Upper lobe of left lung (tissue), 6 donors: ENCODE data around the gene RNU1-2. TPM values are rescaled to one million over a fixed set of nuclear protein-coding genes. Genes with fewer than 3 reads are reported as not detected.
"Not testable (repeated sequence)": the region's sequence is repeated elsewhere in the genome, so short reads cannot be mapped to it uniquely, and the experiment has no call there.

Experiments
- ATAC-seq, 2 donors: fragments of 200-7000 bp; cut with Tn5 transposase; one replicate each; pipeline ENCODE4 v1.9.1; 2022; ENCODE audit warnings: mild to moderate bottlenecking in 2 of 2, moderate library complexity in 2 of 2; ENCODE audit not compliant: low FRiP score in 2 of 2
- DNase-seq, 2 donors: peaks; one replicate each; pipeline ENCODE4 v3.0.0-alpha.2; 2019 to 2020
- H3K27ac ChIP-seq, 4 donors: fragments of 200-600 bp; sonication (generic); one replicate each; pipeline ENCODE4 v1.5.1; 2016 to 2019
- H3K27me3 ChIP-seq, 4 donors: fragments of 200-600 bp; sonication (generic); one replicate each; pipeline ENCODE4 v1.5.1; 2017 to 2019
- H3K36me3 ChIP-seq, 4 donors: fragments of 200-600 bp; sonication (generic); one replicate each; pipeline ENCODE4 v1.5.1; 2016 to 2019
- H3K4me1 ChIP-seq, 4 donors: fragments of 200-600 bp; sonication (generic); one replicate each; pipeline ENCODE4 v1.5.1; 2018 to 2019
- H3K4me3 ChIP-seq, 4 donors: fragments of 200-600 bp; sonication (generic); one replicate each; pipeline ENCODE4 v1.5.1; 2017 to 2019; ENCODE audit warnings: mild to moderate bottlenecking in 2 of 4, moderate library complexity in 1 of 4
- H3K9me3 ChIP-seq, 4 donors: fragments of 200-600 bp; sonication (generic); one replicate each; pipeline ENCODE4 v1.5.1; 2018 to 2019
- EP300 ChIP-seq, 4 donors: sonication (generic); formaldehyde crosslinking; IDR thresholded peaks; one replicate each; pipeline ENCODE4 v1.5.1; 2017; ENCODE audit warnings: antibody characterized with exemption in 4 of 4, control low read depth in 2 of 4
- POLR2A ChIP-seq, 4 donors: fragments of 450-650 bp; IDR thresholded peaks; one replicate each; pipeline ENCODE4 v1.5.1; 2016 to 2017; ENCODE audit warnings: antibody characterized with exemption in 4 of 4, mild to moderate bottlenecking in 2 of 4
- POLR2AphosphoS5 ChIP-seq, 2 donors: sonication (generic); formaldehyde crosslinking; IDR thresholded peaks; one replicate each; pipeline ENCODE4 v1.5.1; 2017; ENCODE audit warnings: antibody characterized with exemption in 2 of 2
- WGBS, 2 donors: methylation state at CpG; one replicate each; pipeline ENCODE4 v1.1.5; 2017 to 2018; 5-methylcytosine and 5-hydroxymethylcytosine counted together
- total RNA-seq, 6 donors: library from RNA; depleted of rRNA in 4 of 6; stranded (reverse); fragments of >200 nt in 4 of 6; gene quantifications; one replicate each; pipeline versions ENCODE4 v1.1.0 to v1.2.1, GENCODE V29; 2016 to 2021
- TF ChIP-seq, protein P1 (sequence below), 6 experiments: fragments of 450-650 bp in 4 of 6; fragments of 200-600 bp in 2 of 6; sonication (generic) in 2 of 6; IDR thresholded peaks; one replicate each; pipeline ENCODE4 v1.5.1; 2016 to 2019; ENCODE audit warnings: antibody characterized with exemption in 6 of 6
- donor health status: DM: no; HTN: no; CAD: no; lungs with moderate emphysema.
- donor health status: DM: no; HTN: yes; CAD: no; lungs with severe emphysema.

The RNU1-2 gene
- total RNA-seq, 6 donors from 2014 or later, result under 0.01 to 14,413 (median 1,360) TPM

GRCh38 chr1:16886860-16887605 is 8.7 kb upstream of the RNU1-2 start:
- H3K27me3 ChIP-seq, result no peaks in the 10 kb centered on the region
- H3K9me3 ChIP-seq, result no peaks in the 10 kb centered on the region
- no peak overlapping the region for H3K27ac ChIP-seq
- DNase-seq (peak in 1 of 2 donors; percentile 21), ATAC-seq (no peak)
- TF ChIP-seq EP300 (IDR thresholded peaks at IDR 0.05) (no peak), POLR2A (IDR thresholded peaks at IDR 0.05) (no peak), POLR2AphosphoS5 (IDR thresholded peaks at IDR 0.05) (no peak)
- TF ChIP-seq, protein P1, sequence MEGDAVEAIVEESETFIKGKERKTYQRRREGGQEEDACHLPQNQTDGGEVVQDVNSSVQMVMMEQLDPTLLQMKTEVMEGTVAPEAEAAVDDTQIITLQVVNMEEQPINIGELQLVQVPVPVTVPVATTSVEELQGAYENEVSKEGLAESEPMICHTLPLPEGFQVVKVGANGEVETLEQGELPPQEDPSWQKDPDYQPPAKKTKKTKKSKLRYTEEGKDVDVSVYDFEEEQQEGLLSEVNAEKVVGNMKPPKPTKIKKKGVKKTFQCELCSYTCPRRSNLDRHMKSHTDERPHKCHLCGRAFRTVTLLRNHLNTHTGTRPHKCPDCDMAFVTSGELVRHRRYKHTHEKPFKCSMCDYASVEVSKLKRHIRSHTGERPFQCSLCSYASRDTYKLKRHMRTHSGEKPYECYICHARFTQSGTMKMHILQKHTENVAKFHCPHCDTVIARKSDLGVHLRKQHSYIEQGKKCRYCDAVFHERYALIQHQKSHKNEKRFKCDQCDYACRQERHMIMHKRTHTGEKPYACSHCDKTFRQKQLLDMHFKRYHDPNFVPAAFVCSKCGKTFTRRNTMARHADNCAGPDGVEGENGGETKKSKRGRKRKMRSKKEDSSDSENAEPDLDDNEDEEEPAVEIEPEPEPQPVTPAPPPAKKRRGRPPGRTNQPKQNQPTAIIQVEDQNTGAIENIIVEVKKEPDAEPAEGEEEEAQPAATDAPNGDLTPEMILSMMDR (IDR thresholded peaks at IDR 0.05), result no peak
- H3K36me3 ChIP-seq, result no peaks in the 10 kb centered on the region
- H3K4me1 ChIP-seq, result peaks cover 4 to 17% (median 8%) of the 10 kb centered on the region in 4 donors
- H3K4me3 ChIP-seq, result no peak overlapping the region
- WGBS, 2 donors, result 90 to 93% methylated on average over 20 of the region's 20 CpGs

DNA sequence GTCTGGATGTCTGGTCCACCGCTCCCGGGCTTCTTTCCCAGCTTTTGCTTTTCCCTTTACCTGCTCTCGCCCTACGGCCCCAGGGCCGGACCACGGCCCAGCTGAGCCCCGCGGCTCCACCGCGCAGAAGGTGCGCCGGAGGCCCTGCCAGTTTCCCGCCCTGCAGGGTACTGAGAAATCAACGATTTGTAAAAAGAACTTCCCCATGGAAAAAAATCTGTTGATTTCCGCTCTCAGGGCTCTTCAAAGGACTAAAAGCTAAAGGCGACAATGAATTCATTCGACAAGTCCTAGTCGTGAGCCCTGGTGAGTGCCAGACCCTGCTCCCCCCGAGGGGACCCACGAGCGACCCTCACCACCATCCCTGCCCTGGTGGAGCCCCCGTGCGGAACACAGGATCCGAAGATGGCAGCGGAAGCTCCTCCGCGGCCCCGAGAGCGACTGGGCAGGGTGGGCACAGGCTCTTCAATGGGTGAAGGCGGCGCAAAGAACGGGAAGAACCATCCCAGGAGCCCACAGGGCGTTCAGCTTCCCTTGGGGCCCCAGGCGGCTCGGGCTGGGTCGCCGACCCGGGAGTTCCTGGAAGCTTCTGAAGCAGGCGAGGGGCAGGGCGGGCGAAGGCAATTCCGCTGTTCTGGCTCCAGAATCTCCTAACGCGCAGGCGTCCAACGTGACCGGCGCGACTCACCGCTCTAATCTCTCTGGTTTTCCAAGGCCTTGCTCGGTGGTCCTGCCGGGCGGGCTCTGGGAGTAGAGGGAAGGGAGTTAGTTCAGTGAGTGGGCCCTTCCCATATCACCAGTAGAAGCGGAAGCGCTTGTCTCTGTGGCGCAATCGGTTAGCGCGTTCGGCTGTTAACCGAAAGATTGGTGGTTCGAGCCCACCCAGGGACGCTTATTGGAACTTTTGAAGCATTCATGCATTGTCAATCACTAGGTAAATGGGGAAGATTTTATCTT is 6.6 kb upstream of the RNU1-2 start:
- DNase-seq (peak; percentile 90 to 91), ATAC-seq (peak; percentile 92)
- Histone ChIP-seq H3K9me3 (no peaks in the 10 kb centered on the region), H3K27ac (peak overlapping the region; percentile 89 to 95 (median 93)), H3K27me3 (no peaks in the 10 kb centered on the region), H3K4me1 (peaks cover 4 to 21% (median 8%) of the 10 kb centered on the region in 4 donors), H3K4me3 (peak overlapping the region; percentile 46 to 67 (median 58)), H3K36me3 (no peaks in the 10 kb centered on the region)
- TF ChIP-seq POLR2AphosphoS5 (IDR thresholded peaks at IDR 0.05), result peak; percentile 41 to 68
- TF ChIP-seq, protein P1 (IDR thresholded peaks at IDR 0.05), result peak in 3 of 6 experiments; percentile 6 to 22 (median 16)
- no peak for TF ChIP-seq EP300 (IDR thresholded peaks at IDR 0.05)
- TF ChIP-seq POLR2A (IDR thresholded peaks at IDR 0.05), result peak in 3 of 4 donors; percentile 49 to 76 (median 50)
- 2 to 8% methylated on average over 60 to 63 of the region's 63 CpGs for WGBS, 2 donors

DNA sequence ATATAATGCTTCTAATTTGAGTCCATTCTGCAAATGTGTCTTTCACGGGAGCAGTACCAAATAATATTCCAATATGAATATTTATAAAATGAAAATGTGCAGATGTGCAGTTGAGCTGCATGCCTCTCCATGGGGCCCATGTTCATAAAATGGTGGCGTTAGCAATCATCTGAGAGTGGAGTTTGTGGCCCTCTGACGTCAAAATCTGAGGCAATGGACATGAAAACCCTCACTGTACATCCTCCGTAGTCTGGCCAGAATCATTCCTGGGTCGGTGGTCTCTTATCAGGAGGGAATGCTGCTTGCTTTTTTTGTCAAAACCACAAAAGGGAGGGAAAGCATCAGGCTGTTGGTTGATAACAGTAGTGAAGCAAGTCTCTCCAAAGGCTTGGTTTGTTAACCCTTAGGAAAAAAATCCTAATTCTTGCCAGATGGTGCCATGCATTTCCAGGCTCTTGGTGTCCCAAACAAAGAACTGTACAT is 5.2 kb upstream of the RNU1-2 start:
- not testable (repeated sequence) for DNase-seq, H3K4me3 ChIP-seq, ATAC-seq, H3K9me3 ChIP-seq, H3K36me3 ChIP-seq, H3K27me3 ChIP-seq, H3K27ac ChIP-seq
- 79 to 85% methylated on average over 5 of the region's 5 CpGs for WGBS, 2 donors
- peaks cover 4 to 21% (median 8%) of the 10 kb centered on the region in 4 donors for H3K4me1 ChIP-seq

- H3K36me3 ChIP-seq, DNase-seq, ATAC-seq, H3K9me3 ChIP-seq, H3K4me3 ChIP-seq, H3K27ac ChIP-seq, H3K27me3 ChIP-seq: not testable (repeated sequence)
- WGBS, 2 donors, result 47 to 58% methylated on average over 4 of the region's 4 CpGs
- H3K4me1 ChIP-seq, result peaks cover 4 to 21% (median 8%) of the 10 kb centered on the region in 4 donors
These were observed 4.7 kb upstream of the RNU1-2 start for GRCh38 chr1:16891057-16891456.

DNA sequence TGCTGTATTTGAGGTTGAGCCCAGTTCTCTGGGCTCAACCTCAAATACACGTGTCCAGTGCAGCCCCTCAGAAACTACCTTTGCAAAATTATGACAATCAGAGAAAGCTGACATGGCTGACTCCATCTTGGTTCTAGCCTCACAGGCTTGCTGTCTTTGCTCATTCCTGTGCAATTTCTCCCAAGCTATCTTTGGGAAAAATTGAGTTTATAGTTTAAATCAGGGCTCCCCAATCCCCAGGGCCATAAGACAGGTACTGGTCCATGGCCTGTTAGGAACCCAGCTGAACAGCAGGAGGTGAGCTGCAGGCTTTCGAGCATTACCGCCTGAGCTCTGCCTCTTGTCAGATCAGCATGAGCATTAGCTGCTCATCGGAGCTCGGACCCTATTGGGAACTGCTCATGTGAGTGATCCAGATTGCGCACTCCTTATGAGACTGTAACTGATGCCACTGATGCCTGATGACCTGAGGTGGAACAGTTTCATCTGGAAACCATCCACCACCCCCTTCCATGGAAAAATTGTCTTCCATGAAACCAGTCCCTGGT is 2.7 kb upstream of the RNU1-2 start:
- H3K9me3 ChIP-seq, ATAC-seq, H3K36me3 ChIP-seq, H3K27me3 ChIP-seq, DNase-seq, H3K4me3 ChIP-seq: not testable (repeated sequence)
- 59 to 60% methylated on average over 2 to 6 of the region's 6 CpGs for WGBS, 2 donors
- Histone ChIP-seq H3K4me1 (peaks cover 10 to 26% (median 14%) of the 10 kb centered on the region in 4 donors), H3K27ac (peak overlapping the region in 2 of 4 donors; percentile 35 to 44)

DNA sequence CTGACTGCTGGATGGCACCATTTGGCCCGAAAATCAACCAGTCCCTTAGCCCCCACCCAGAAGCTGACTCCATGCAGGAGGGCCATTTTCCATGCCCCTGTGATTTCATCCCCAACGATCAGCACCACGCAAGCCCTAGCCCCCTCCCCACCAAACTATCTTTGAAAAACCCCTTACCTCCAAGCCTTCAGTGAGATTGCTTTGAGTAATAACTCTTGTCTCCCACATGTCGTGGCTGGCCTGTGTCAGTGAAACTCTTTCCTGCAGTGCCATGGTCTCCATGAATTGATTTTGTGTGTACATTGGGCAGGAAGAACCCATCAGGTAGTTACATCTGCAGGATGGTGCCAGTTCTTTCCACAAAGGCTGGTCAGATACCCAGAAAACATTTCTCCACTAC is 2.0 kb upstream of the RNU1-2 start:
- H3K9me3 ChIP-seq, H3K27ac ChIP-seq, ATAC-seq, H3K36me3 ChIP-seq, H3K4me3 ChIP-seq, DNase-seq, H3K27me3 ChIP-seq: not testable (repeated sequence)
- 72 to 82% methylated on average over 4 of the region's 4 CpGs for WGBS, 2 donors
- peaks cover 10 to 20% (median 11%) of the 10 kb centered on the region in 4 donors for H3K4me1 ChIP-seq

GRCh38 chr1:16894338-16894737 is 1.4 kb upstream of the RNU1-2 start:
- ATAC-seq, DNase-seq, H3K9me3 ChIP-seq, H3K27me3 ChIP-seq, H3K4me3 ChIP-seq, H3K36me3 ChIP-seq, H3K27ac ChIP-seq: not testable (repeated sequence)
- WGBS, 2 donors, result 80 to 85% methylated on average over 6 of the region's 6 CpGs
- H3K4me1 ChIP-seq, result peaks cover 7 to 19% (median 10%) of the 10 kb centered on the region in 4 donors

DNA sequence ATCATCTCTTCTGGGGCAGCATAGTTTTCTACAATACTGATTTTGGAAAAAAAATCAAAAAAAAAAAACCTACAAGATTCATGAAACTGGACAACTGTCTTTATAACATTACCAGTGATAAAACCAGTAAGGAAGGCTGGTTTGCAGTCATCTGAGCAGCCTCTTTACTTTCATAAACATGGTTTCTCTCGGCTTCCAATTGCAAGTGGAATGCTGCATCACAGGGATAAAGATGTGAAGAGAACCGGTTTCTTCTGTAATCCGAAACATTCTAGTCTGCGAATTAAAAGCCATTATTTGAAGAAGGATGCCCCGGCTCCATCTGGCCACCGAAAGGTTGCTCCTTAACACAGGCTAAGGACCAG is 565 bp upstream of the RNU1-2 start:
- H3K36me3 ChIP-seq, H3K27me3 ChIP-seq, ATAC-seq, DNase-seq, H3K9me3 ChIP-seq: not testable (repeated sequence)
- Histone ChIP-seq H3K27ac (peak overlapping the region; percentile 33 to 93 (median 90)), H3K4me3 (peak overlapping the region in 3 of 4 donors; percentile 34 to 43 (median 42)), H3K4me1 (peaks cover 6 to 12% (median 7%) of the 10 kb centered on the region in 4 donors)
- WGBS, 2 donors, result 0 to 1% methylated on average over 4 to 5 of the region's 6 CpGs

- H3K36me3 ChIP-seq, ATAC-seq, H3K9me3 ChIP-seq, H3K27me3 ChIP-seq: not testable (repeated sequence)
- Histone ChIP-seq H3K4me1 (peaks cover 6 to 12% (median 7%) of the 10 kb centered on the region in 4 donors), H3K4me3 (peak overlapping the region in 3 of 4 donors; percentile 19 to 32 (median 26)), H3K27ac (peak overlapping the region; percentile 31 to 93 (median 82))
- peak in 1 of 2 donors; percentile 55 for DNase-seq
- WGBS, 2 donors, result 21% methylated on average over 20 to 23 of the region's 24 CpGs
These were observed 706 bp downstream of the RNU1-2 start for GRCh38 chr1:16896316-16897055.
